Tibial nerve (tissue), 4 donors: ENCODE measurements around the gene HEPN1. TPM values are rescaled to one million over a fixed set of nuclear protein-coding genes. Genes with fewer than 3 reads are reported as not detected.

Source experiments
- DNase-seq, 2 donors: peaks; one replicate each; pipeline ENCODE4 v3.0.0-alpha.2; 2019; ENCODE audit warnings: low spot score in 2 of 2
- H3K27ac ChIP-seq, 4 donors: fragments of 200-600 bp; sonication (generic) in 3 of 4; one replicate each; pipeline ENCODE4 v1.5.1; 2017 to 2019; ENCODE audit warnings: mild to moderate bottlenecking in 1 of 4
- H3K27me3 ChIP-seq, 2 donors: fragments of 200-600 bp; sonication (generic) in 1 of 2; one replicate each; pipeline versions ENCODE4 v1.5.1 to v1.6.0; 2017 to 2019
- H3K36me3 ChIP-seq, 3 donors: fragments of 200-600 bp; sonication (generic); one replicate each; pipeline ENCODE4 v1.5.1; 2018 to 2019
- H3K4me1 ChIP-seq, 4 donors: fragments of 200-600 bp; sonication (generic) in 3 of 4; one replicate each; pipeline ENCODE4 v1.5.1; 2017 to 2019
- H3K4me3 ChIP-seq, 4 donors: fragments of 200-600 bp; sonication (generic) in 3 of 4; one replicate each; pipeline ENCODE4 v1.5.1; 2017 to 2019; ENCODE audit warnings: mild to moderate bottlenecking in 1 of 4, moderate library complexity in 1 of 4
- H3K9me3 ChIP-seq, 4 donors: fragments of 200-600 bp; sonication (generic) in 3 of 4; one replicate each; pipeline ENCODE4 v1.5.1; 2017 to 2019
- CTCF ChIP-seq, 5 experiments: fragments of 200-600 bp in 3 of 5; fragments of 450-650 bp in 2 of 5; sonication (generic) in 3 of 5; IDR thresholded peaks; one replicate each; pipeline ENCODE4 v1.5.1; 2016 to 2019; ENCODE audit warnings: antibody characterized with exemption in 5 of 5, mild to moderate bottlenecking in 3 of 5, moderate library complexity in 2 of 5
- EP300 ChIP-seq, 2 donors: sonication (generic); formaldehyde crosslinking; IDR thresholded peaks; one replicate each; pipeline ENCODE4 v1.6.1; 2017; ENCODE audit warnings: antibody characterized with exemption in 2 of 2, mild to moderate bottlenecking in 1 of 2
- POLR2A ChIP-seq, 2 donors: fragments of 450-650 bp; IDR thresholded peaks; one replicate each; pipeline ENCODE4 v1.6.1; 2017; ENCODE audit warnings: antibody characterized with exemption in 2 of 2, mild to moderate bottlenecking in 2 of 2, moderate library complexity in 2 of 2
- WGBS, 2 donors: methylation state at CpG; one replicate each; pipeline ENCODE4 v1.1.5; 2018; 5-methylcytosine and 5-hydroxymethylcytosine counted together
- total RNA-seq, 4 donors: library from RNA; depleted of rRNA; stranded (reverse); fragments of >200 nt; gene quantifications; one replicate each; pipeline ENCODE4 v1.1.0, GENCODE V29; 2016

The HEPN1 gene
- total RNA-seq, 4 donors from 2014 or later, result not detected

- peaks cover 0 to 46% (median 8%) of the 10 kb centered on the region in 4 donors for H3K4me1 ChIP-seq
- DNase-seq, result no peak
- no peak overlapping the region for H3K4me3 ChIP-seq
- H3K9me3 ChIP-seq, result no peaks in the 10 kb centered on the region
- no peak overlapping the region for H3K27ac ChIP-seq
- WGBS, 2 donors, result 83 to 86% methylated on average over 3 of the region's 3 CpGs
- H3K36me3 ChIP-seq, result no peaks in the 10 kb centered on the region
- H3K27me3 ChIP-seq, result no peaks in the 10 kb centered on the region
- TF ChIP-seq CTCF (IDR thresholded peaks at IDR 0.05) (no peak), POLR2A (IDR thresholded peaks at IDR 0.05) (no peak), EP300 (IDR thresholded peaks at IDR 0.05) (no peak)
These were observed 31.4 kb upstream of the HEPN1 start for GRCh38 chr11:124887667-124888013.

DNA sequence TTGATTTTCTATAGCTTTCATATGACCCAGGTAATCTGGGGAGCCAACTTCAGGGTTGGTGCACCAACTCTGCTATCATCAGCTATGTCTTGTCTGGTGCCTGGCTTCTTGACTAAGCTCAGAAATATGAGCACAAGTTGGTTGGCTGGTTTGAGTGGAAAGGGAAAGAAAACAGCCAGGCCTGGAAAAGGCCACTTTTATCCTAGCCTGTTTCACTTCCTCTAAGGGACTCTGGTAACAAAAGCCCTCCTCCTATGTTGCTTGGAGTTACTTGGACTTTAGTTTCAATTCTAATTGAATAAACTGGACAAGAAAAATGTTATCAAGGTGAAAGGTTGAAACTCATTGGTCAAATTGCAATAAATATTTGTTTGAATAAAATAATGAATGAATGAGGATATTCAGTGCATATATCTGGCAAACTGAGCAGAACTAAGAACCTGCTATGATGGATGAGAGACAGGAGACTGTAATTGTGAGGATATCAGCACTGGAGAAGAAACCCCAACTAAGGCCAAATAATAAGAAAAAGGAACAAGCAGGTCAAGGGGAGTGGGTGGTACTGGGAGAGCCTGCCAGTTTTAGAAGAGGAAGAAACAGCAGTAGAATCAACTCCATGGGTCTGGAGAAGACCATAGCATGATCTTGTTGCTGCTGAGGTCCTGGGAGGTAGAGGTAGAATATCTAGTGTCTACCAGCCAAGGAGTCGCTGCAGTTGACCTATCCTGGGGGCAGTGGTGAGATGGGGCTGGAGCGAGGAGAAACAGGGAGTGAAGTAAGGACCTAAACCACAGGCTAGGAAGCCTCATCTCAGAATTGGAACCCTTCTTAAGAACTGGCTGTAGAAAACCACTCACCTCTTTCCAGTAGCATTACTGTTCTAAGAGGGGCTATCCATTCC lies 29.6 kb upstream of the HEPN1 start:
- Histone ChIP-seq H3K27me3 (no peaks in the 10 kb centered on the region), H3K4me1 (peaks cover 0 to 53% (median 6%) of the 10 kb centered on the region in 4 donors), H3K36me3 (no peaks in the 10 kb centered on the region), H3K4me3 (no peak overlapping the region), H3K27ac (no peak overlapping the region), H3K9me3 (no peaks in the 10 kb centered on the region)
- WGBS, 2 donors, result 93% methylated on average over 2 of the region's 2 CpGs
- no peak for TF ChIP-seq CTCF (IDR thresholded peaks at IDR 0.05)
- DNase-seq, result no peak

GRCh38 chr11:124890151-124890550 lies 28.9 kb upstream of the HEPN1 start:
- H3K4me1 ChIP-seq, result peaks cover 0 to 53% (median 6%) of the 10 kb centered on the region in 4 donors
- TF ChIP-seq EP300 (IDR thresholded peaks at IDR 0.05), result no peak

GRCh38 chr11:124890683-124891372 lies 28.2 kb upstream of the HEPN1 start:
- no peak overlapping the region for H3K4me3 ChIP-seq
- H3K27ac ChIP-seq, result no peak overlapping the region
- 67 to 74% methylated on average over 9 of the region's 9 CpGs for WGBS, 2 donors
- no peaks in the 10 kb centered on the region for H3K36me3 ChIP-seq
- peaks cover 0 to 53% (median 6%) of the 10 kb centered on the region in 4 donors for H3K4me1 ChIP-seq
- no peaks in the 10 kb centered on the region for H3K27me3 ChIP-seq
- H3K9me3 ChIP-seq, result no peaks in the 10 kb centered on the region
- peak in 1 of 2 donors; percentile 3 for DNase-seq
- TF ChIP-seq EP300 (IDR thresholded peaks at IDR 0.05), result no peak
- no peak for TF ChIP-seq POLR2A (IDR thresholded peaks at IDR 0.05)
- TF ChIP-seq CTCF (IDR thresholded peaks at IDR 0.05), result no peak

More at GRCh38 chr11:124890151-124890550, 28.9 kb upstream of the HEPN1 start:
- no peak for DNase-seq
- H3K9me3 ChIP-seq, result no peaks in the 10 kb centered on the region
- no peaks in the 10 kb centered on the region for H3K36me3 ChIP-seq
- H3K27ac ChIP-seq, result no peak overlapping the region
- H3K27me3 ChIP-seq, result no peaks in the 10 kb centered on the region
- WGBS, 2 donors, result 96 to 97% methylated on average over 2 of the region's 2 CpGs
- H3K4me3 ChIP-seq, result no peak overlapping the region

GRCh38 chr11:124891373-124891861 lies 27.6 kb upstream of the HEPN1 start:
- Histone ChIP-seq H3K9me3 (no peaks in the 10 kb centered on the region), H3K36me3 (no peaks in the 10 kb centered on the region), H3K4me3 (no peak overlapping the region), H3K27me3 (no peaks in the 10 kb centered on the region), H3K27ac (no peak overlapping the region), H3K4me1 (peaks cover 0 to 56% (median 6%) of the 10 kb centered on the region in 4 donors)
- WGBS, 2 donors, result 39 to 47% methylated on average over 7 to 12 of the region's 12 CpGs
- TF ChIP-seq CTCF (IDR thresholded peaks at IDR 0.05) (no peak), EP300 (IDR thresholded peaks at IDR 0.05) (no peak), POLR2A (IDR thresholded peaks at IDR 0.05) (no peak)
- DNase-seq, result peak in 1 of 2 donors; percentile 5
